Measurements from ENCODE around the gene ZNF19. TPM values are rescaled to one million over a fixed set of nuclear protein-coding genes. Genes with fewer than 3 reads are reported as not detected.

ZNF19 gene
- total RNA-seq, 1 donor from 2014 or later = 6.7 TPM

Other genes with a start within 250 kb of the ZNF19 start
- gene CMTR2, start 199.9 kb downstream of the ZNF19 start, total RNA-seq = 12.3 TPM
- gene CALB2, start 130.6 kb downstream of the ZNF19 start, total RNA-seq = 190 TPM
- gene TLE7, start 47.3 kb downstream of the ZNF19 start, total RNA-seq = not detected
- gene ZNF23, start 27.1 kb downstream of the ZNF19 start, total RNA-seq = 10.9 TPM
- gene CHST4, start 37.1 kb upstream of the ZNF19 start, total RNA-seq = 0.26 TPM
- not detected for gene TAT, start 87.8 kb upstream of the ZNF19 start, total RNA-seq
- gene MARVELD3, start 136.9 kb upstream of the ZNF19 start, total RNA-seq = not detected
- 16.5 TPM for gene PHLPP2, start 235.4 kb upstream of the ZNF19 start, total RNA-seq